ENCODE results near the gene NAGPA.

GRCh38 chr16:5000573-5001001 lies 33.1 kb downstream of the NAGPA start:
- no peak for TF ChIP-seq CTCF (CRISPR knock-in tag; IDR thresholded peaks at IDR 0.05)
- TF ChIP-seq IRF1 (CRISPR knock-in tag; IDR thresholded peaks at IDR 0.05; ENCODE audit: low read depth), result no peak

Data from HepG2 (cell line).